ENCODE results near the gene URB2. TPM values are rescaled to one million over a fixed set of nuclear protein-coding genes. Genes with fewer than 3 reads are reported as not detected.

Gene URB2
- total RNA-seq, 4 donors from 2014 or later: 6.0 to 12.1 (median 9.2) TPM

DNA sequence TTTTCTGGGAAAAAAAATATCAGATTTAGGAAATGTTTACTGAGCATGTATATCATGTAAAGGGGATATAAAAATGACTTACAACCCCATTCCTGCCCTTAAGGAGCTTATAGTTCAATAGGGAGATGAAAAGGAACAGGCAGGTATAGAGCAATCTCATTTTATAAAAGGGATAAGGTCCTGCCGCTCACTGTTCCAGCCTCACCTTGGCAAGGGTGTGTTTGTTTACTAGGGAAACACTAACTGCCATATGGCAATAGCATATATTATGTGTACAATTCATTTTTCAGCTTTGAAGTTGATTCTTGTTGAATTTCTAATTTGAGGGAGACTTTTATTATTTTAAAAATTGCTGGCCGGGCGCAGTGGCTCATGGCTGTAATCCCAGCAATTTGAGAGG, 25.5 kb downstream of the URB2 start:
- 86 to 100% methylated on average over 1 to 2 of the region's 3 CpGs for WGBS, 2 donors (ENCODE audit: low coverage in 1 of 2)
- ATAC-seq: no peak
- Histone ChIP-seq H3K36me3 (peaks cover 0 to 99% of the 10 kb centered on the region in 2 donors), H3K27ac (no peak overlapping the region), H3K27me3 (no peaks in the 10 kb centered on the region), H3K4me3 (no peak overlapping the region), H3K4me1 (no peaks in the 10 kb centered on the region), H3K9me3 (no peaks in the 10 kb centered on the region)
- no peak for TF ChIP-seq EP300 (IDR thresholded peaks at IDR 0.05)
- TF ChIP-seq POLR2A (IDR thresholded peaks at IDR 0.05): no peak
- TF ChIP-seq, protein P1, sequence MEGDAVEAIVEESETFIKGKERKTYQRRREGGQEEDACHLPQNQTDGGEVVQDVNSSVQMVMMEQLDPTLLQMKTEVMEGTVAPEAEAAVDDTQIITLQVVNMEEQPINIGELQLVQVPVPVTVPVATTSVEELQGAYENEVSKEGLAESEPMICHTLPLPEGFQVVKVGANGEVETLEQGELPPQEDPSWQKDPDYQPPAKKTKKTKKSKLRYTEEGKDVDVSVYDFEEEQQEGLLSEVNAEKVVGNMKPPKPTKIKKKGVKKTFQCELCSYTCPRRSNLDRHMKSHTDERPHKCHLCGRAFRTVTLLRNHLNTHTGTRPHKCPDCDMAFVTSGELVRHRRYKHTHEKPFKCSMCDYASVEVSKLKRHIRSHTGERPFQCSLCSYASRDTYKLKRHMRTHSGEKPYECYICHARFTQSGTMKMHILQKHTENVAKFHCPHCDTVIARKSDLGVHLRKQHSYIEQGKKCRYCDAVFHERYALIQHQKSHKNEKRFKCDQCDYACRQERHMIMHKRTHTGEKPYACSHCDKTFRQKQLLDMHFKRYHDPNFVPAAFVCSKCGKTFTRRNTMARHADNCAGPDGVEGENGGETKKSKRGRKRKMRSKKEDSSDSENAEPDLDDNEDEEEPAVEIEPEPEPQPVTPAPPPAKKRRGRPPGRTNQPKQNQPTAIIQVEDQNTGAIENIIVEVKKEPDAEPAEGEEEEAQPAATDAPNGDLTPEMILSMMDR (IDR thresholded peaks at IDR 0.05): no peak
- TF ChIP-seq POLR2AphosphoS5 (IDR thresholded peaks at IDR 0.05): no peak

- no peak for ATAC-seq
- no peaks in the 10 kb centered on the region for H3K9me3 ChIP-seq
- H3K4me3 ChIP-seq: no peak overlapping the region
- H3K36me3 ChIP-seq: peaks cover 0 to 92% of the 10 kb centered on the region in 2 donors
- H3K27ac ChIP-seq: no peak overlapping the region
- H3K4me1 ChIP-seq: no peaks in the 10 kb centered on the region
- WGBS, 2 donors (ENCODE audit: low coverage in 1 of 2): 63 to 67% methylated on average over 1 of the region's 1 CpG
- TF ChIP-seq POLR2A (IDR thresholded peaks at IDR 0.05) (no peak), EP300 (IDR thresholded peaks at IDR 0.05) (no peak), POLR2AphosphoS5 (IDR thresholded peaks at IDR 0.05) (no peak)
- TF ChIP-seq, protein P1 (IDR thresholded peaks at IDR 0.05): no peak
- H3K27me3 ChIP-seq: no peaks in the 10 kb centered on the region
Measured at GRCh38 chr1:229653420-229653819, 27.4 kb downstream of the URB2 start.

GRCh38 chr1:229655781-229656180, 29.7 kb downstream of the URB2 start:
- no peak overlapping the region for H3K4me3 ChIP-seq
- ATAC-seq: no peak
- H3K4me1 ChIP-seq: peaks cover 0 to 1% (median 0%) of the 10 kb centered on the region in 3 donors
- H3K9me3 ChIP-seq: no peaks in the 10 kb centered on the region
- WGBS, 2 donors (ENCODE audit: low coverage in 1 of 2): 96 to 100% methylated on average over 3 to 5 of the region's 5 CpGs
- TF ChIP-seq POLR2A (IDR thresholded peaks at IDR 0.05) (no peak), EP300 (IDR thresholded peaks at IDR 0.05) (no peak), POLR2AphosphoS5 (IDR thresholded peaks at IDR 0.05) (no peak)
- TF ChIP-seq, protein P1 (IDR thresholded peaks at IDR 0.05): no peak
- peaks cover 0 to 82% of the 10 kb centered on the region in 2 donors for H3K36me3 ChIP-seq
- no peaks in the 10 kb centered on the region for H3K27me3 ChIP-seq
- H3K27ac ChIP-seq: no peak overlapping the region

- Histone ChIP-seq H3K4me3 (no peak overlapping the region), H3K27me3 (no peaks in the 10 kb centered on the region), H3K9me3 (no peaks in the 10 kb centered on the region), H3K27ac (no peak overlapping the region), H3K36me3 (peaks cover 0 to 58% of the 10 kb centered on the region in 2 donors), H3K4me1 (peaks cover 0 to 13% (median 0%) of the 10 kb centered on the region in 3 donors)
- WGBS, 2 donors (ENCODE audit: low coverage in 1 of 2): 100% methylated on average over 2 of the region's 2 CpGs; no CpG with 5 or more reads in 1 of the 2 donors
- TF ChIP-seq POLR2A (IDR thresholded peaks at IDR 0.05): no peak
- no peak for TF ChIP-seq EP300 (IDR thresholded peaks at IDR 0.05)
- TF ChIP-seq, protein P1 (IDR thresholded peaks at IDR 0.05): no peak
- TF ChIP-seq POLR2AphosphoS5 (IDR thresholded peaks at IDR 0.05): no peak
- no peak for ATAC-seq
Measured at GRCh38 chr1:229657993-229658755, 32.1 kb downstream of the URB2 start.

Measured in gastroesophageal sphincter (tissue), 4 donors.